Inflammatory macrophage treated with lipopolysaccharide for 1 hour (primary cell): ENCODE results near the gene KCNH2.

Experiments
- DNase-seq, 2 donors: peaks; one replicate each; pipeline ENCODE4 v3.0.0-alpha.2; 2020 to 2022

The KCNH2 gene

GRCh38 chr7:150994838-150995510 lies 16.9 kb upstream of the KCNH2 start:
- DNase-seq, result no peak

- DNase-seq, result peak in 1 of 2 donors; percentile 29
Measured at GRCh38 chr7:150994141-150994837, 16.2 kb upstream of the KCNH2 start.

GRCh38 chr7:150993511-150993910 lies 15.4 kb upstream of the KCNH2 start:
- no peak for DNase-seq

- no peak for DNase-seq
Measured at GRCh38 chr7:150992833-150993302, 14.7 kb upstream of the KCNH2 start.

- no peak for DNase-seq
Measured at GRCh38 chr7:150992051-150992640, 14.0 kb upstream of the KCNH2 start.

GRCh38 chr7:150990416-150991186 lies 12.5 kb upstream of the KCNH2 start, which contains the start of gene NOS3:
TSS of gene NOS3 (plus strand) at chr7:150991017. CDS start at chr7:150993804, 2,787 bp downstream.
- no peak for DNase-seq

- DNase-seq, result peak; percentile 29 to 37
Measured at GRCh38 chr7:150989456-150989855, 11.3 kb upstream of the KCNH2 start.

- peak; percentile 54 to 56 for DNase-seq
Measured at GRCh38 chr7:150988230-150989226, 10.4 kb upstream of the KCNH2 start.

GRCh38 chr7:150986556-150986955 lies 8.4 kb upstream of the KCNH2 start:
- no peak for DNase-seq

GRCh38 chr7:150986099-150986512 lies 8.0 kb upstream of the KCNH2 start:
- DNase-seq, result peak; percentile 37 to 73

- peak in 1 of 2 donors; percentile 32 for DNase-seq
Measured at GRCh38 chr7:150983893-150984368, 5.8 kb upstream of the KCNH2 start.

- no peak for DNase-seq
Measured at GRCh38 chr7:150982351-150982750, 4.2 kb upstream of the KCNH2 start.

GRCh38 chr7:150981644-150982043 lies 3.5 kb upstream of the KCNH2 start:
- DNase-seq, result no peak

GRCh38 chr7:150980663-150981062 lies 2.5 kb upstream of the KCNH2 start:
- DNase-seq, result no peak

GRCh38 chr7:150979713-150980390 lies 1.7 kb upstream of the KCNH2 start:
- DNase-seq, result peak in 1 of 2 donors; percentile 25

- no peak for DNase-seq
Measured at GRCh38 chr7:150977382-150978125, 567 bp downstream of the KCNH2 start.

GRCh38 chr7:150976529-150977381 lies 1.4 kb downstream of the KCNH2 start:
- no peak for DNase-seq

- DNase-seq, result no peak
Measured at GRCh38 chr7:150975536-150976319, 2.4 kb downstream of the KCNH2 start.
